DND-41 (cell line): ENCODE results near the gene SPEG.

Experiments used
- CTCF ChIP-seq: IDR thresholded peaks from 2 replicates; pipeline ENCODE4 v1.5.1; 2012; ENCODE audit warnings: borderline replicate concordance, low read length, moderate library complexity, mild to moderate bottlenecking; ENCODE audit not compliant: poor library complexity, severe bottlenecking; ENCODE audit errors: extremely low read depth
- EZH2 ChIP-seq: IDR thresholded peaks from 3 replicates; pipeline ENCODE4 v1.6.1; 2012; ENCODE audit warnings: borderline replicate concordance, low read depth, mild to moderate bottlenecking, moderate library complexity, low read length, inconsistent platforms; ENCODE audit not compliant: severe bottlenecking

- TF ChIP-seq EZH2 (no peak), CTCF (no peak)
Measured at GRCh38 chr2:219488149-219488843, 53.7 kb downstream of the SPEG start.
